Measurements from ENCODE around the gene SP140. TPM values are rescaled to one million over a fixed set of nuclear protein-coding genes. Genes with fewer than 3 reads are reported as not detected.
"Not testable (repeated sequence)": the region's sequence is repeated elsewhere in the genome, so short reads cannot be mapped to it uniquely, and the experiment has no call there.

SP140 gene
- total RNA-seq, 1 donor from 2014 or later, result 1.7 TPM

GRCh38 chr2:230326453-230327417 lies 101.2 kb downstream of the SP140 start, which contains the start of gene SP140L:
Gene SP140L, plus strand, starts transcription at chr2:230327193. Its CDS starts 77 bp downstream, at chr2:230327270.
- DNase-seq, result peak; percentile 33

- DNase-seq, result no peak
These were observed 102.0 kb downstream of the SP140 start for GRCh38 chr2:230327418-230328154.

DNA sequence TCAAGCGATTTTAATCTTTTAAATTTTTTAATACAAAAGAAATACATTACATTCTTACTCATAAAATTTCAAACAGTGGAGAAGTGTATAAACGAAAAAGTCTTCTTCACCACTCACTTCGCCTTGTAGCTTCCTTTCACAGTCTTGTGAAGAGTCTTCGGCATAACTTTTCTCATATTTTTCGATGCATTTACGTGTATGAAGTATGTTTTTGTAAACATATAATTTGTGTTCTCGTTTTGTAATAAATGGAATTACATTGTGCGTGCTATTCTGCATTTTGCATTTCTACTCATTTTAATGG lies 102.6 kb downstream of the SP140 start:
- no peak for DNase-seq

DNA sequence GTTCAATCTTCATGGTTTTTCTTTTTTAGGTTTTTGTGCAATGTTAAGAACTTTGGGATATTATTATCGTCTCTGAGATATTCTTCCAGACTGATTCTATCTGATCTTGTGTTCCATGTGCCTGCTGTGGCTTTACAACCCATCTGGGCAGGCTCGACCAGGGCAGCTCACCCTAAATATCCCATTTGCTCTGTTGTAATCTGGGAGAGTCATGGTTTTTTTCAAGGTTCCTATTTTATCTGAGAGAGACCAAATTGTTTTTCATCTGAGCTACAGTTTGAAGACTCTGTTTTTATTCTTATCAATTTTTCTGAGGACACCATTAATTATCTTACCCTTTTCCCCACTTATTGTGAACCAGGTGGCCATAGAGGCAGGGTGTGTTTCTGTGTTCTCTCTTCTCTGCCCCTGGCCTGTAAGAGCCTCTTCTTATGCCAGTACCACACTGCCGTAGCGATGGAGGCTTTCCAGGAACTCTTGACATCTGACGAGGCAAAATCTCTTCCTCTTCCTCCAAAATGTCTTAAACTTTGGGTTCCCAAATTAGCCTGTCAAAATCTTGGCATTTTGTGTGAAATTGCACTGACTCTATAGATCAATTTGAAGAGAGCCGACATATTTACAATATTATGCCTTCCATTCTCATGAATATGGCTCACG lies 104.5 kb downstream of the SP140 start:
- DNase-seq, result no peak

- DNase-seq, result no peak
These were observed 105.2 kb downstream of the SP140 start for GRCh38 chr2:230330725-230331124.

DNA sequence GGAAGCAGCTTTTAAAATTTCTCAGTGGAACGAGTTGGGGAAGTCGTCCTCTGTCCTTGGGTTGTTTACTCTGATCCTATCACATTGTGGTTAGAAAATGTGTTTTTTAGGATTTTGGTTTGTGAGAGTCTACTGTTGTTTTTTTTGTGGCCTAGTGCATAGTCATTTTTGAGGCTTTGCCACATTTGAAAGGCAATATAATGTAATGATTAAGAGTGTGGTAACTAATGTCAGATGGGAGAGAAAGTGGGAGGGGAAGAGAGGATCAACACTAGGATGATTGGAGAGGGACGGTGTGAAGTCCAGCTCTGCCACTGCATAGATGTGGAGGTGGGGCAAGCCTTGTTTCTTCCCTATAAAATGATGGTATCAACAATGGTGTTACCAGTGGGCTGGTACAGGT lies 109.9 kb downstream of the SP140 start:
- no peak for DNase-seq

- DNase-seq, result no peak
These were observed 110.4 kb downstream of the SP140 start for GRCh38 chr2:230335864-230336506.

GRCh38 chr2:230341936-230342528 lies 116.5 kb downstream of the SP140 start:
- not testable (repeated sequence) for DNase-seq

DNA sequence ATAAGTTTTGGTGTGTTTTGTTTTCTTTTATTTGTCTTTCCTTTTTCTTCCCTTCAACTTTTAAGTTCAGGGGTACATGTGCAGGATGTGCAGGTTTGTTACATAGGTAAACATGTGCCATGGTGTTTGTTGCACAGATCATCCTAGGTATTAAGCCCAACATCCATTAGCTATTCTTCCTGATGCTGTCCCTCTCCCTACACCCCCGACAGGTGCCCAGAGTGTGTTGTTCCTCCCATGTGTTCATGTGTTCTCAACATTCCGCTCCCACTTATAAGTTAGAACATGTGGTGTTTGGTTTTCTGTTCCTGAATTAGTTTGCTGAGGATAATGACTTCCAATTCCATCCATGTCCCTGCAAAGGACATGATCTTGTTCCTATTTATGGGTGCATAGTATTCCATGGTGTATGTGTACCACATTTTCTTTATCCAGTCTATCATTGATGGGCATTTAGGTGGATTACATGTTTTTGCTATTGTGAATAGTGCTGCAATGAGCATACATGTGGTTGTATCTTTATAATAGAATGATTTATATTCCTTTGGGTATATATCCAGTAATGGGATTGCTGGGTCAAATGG lies 117.6 kb downstream of the SP140 start:
- not testable (repeated sequence) for DNase-seq

GRCh38 chr2:230343747-230344146 lies 118.2 kb downstream of the SP140 start:
- no peak for DNase-seq

GRCh38 chr2:230346465-230346864 lies 120.9 kb downstream of the SP140 start:
- no peak for DNase-seq

DNA sequence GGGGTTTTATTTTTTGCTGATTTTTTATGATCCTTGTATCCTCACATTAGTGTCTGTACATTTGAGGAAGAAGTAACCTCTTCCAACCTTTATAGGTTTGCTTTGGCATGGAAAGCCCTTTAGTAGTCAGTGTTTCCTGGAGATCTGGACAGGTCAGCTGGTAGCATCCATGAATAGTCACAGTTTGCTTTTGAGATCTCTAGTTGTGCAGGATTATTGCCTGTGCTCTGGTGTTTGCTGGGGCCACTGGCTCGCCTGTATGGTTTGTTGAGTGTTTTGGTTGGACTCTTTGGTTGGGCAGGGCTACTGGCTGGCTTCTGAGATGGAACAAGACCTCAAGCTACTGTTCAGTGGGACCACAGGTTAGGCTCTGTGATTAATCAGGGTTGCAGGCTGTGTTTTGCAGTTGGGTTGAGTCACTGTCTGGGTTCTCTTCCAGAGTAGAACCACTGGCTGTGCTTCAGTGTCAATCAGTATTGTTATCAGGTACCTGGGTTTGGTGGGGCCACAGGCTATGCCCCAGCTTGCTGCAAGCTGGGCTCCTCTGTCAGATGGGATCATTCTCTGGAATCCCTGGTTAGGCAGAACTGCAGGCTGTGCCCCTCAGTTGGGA lies 121.5 kb downstream of the SP140 start:
- DNase-seq, result no peak

GRCh38 chr2:230347659-230348305 lies 122.2 kb downstream of the SP140 start:
- no peak for DNase-seq

- DNase-seq, result no peak
These were observed 123.3 kb downstream of the SP140 start for GRCh38 chr2:230348787-230349186.

DNA sequence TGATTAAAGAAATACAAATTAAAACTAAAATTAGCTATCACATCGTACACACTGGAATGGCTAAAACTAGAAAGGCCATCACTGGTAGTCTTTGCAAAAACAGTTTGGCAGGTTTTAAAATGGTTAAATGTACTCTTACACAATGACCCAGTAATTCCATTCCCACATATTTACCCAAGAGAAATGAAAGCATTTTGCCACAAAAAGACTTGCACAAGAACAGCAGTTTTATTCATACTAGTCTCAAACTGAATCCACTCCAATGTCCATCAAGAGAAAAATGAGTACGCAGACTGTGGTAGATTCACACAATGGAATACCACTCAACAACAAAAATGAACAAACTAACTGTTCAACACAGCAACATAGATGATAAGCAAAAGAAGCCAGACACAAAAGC lies 130.5 kb downstream of the SP140 start:
- DNase-seq, result no peak

GRCh38 chr2:230358305-230358704 lies 132.8 kb downstream of the SP140 start:
- no peak for DNase-seq

DNA sequence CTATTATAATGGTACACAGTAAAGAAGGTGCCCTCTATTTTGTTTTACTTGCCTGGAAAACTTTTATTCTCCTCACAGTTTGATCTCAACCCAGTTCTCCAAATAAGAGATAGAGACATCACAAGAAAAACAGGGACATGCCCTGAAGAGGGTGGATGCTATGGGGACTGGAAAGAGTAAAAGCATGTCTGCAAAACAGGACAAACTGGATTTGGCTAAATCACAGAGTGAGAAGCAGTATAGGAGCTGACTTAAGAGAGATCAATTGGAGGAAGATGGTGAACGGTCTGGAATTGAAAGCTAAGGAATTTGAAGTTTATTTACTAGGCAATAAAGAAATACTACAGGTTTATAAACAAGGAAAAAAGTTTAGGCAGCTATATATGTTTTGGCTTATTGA lies 134.5 kb downstream of the SP140 start:
- peak; percentile 3 for DNase-seq

DNA sequence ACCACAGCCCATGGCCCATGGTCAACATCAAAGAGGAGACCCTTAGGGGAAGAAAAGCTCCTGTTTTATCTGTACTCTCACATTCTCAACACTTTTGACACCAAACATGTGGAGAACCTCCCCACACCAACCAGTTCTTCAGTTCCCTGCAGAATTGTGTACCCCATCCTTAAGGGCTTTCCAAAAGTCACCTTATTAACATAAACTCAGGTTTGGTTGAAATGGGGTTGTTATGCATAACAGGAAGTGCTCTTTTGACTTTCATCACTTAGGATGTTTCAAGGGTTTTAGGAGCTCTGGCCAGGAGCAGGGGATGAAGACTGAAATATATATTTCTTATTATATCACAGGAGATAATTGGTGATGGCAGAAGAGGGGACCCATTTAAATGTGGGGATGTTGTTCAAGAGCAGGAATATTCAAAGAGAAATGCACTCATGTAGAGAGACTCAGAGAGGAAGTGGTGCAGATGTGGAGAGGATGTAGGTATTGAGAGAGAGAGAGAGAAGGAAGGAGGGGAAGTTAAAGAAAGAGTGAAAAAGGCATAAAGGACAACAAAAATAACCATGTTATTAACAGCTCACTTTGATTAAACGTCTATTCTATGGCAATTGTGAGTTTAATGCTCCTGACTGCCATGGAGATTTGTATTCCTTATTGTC lies 136.6 kb downstream of the SP140 start:
- DNase-seq, result no peak

Data from tongue (tissue), 2 donors.